HG03045 (cell line): ENCODE data around the gene NRG2.

ENCODE experiments used
- ATAC-seq: cut with Tn5 transposase; IDR thresholded peaks from one replicate; pipeline ENCODE4 v1.9.1; 2021; ENCODE audit warnings: mild to moderate bottlenecking, moderate library complexity; ENCODE audit not compliant: unreplicated experiment

NRG2 gene

DNA sequence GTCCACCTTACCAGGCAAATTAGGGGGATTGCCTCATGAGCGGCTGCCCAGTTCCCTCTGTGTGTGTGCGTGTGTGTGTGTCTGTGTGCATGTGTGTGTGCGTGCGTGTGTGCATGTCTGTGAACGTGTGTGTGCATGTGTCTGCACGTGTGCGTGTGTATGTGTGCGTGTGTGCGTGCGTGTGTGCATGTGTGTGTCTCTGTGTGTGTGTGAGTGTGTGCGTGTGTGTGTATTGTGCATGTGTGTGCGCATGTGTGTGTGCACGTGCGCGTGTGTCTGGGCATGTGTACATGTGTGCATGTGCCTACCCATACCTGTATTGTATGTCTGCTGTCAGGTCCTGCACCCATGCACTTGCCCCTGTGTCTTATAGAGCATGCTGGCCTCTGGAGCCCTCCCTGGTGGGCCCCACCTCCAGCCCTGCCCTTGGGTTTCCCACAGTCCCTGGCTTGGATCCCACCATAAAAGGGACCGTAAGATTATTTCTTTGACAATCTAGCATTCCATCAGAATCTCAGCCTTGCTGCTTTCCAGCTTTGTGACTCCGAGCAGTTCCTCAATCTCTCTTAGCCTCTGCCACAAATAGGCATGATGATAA lies 238.2 kb downstream of the NRG2 start:
- no peak for ATAC-seq

DNA sequence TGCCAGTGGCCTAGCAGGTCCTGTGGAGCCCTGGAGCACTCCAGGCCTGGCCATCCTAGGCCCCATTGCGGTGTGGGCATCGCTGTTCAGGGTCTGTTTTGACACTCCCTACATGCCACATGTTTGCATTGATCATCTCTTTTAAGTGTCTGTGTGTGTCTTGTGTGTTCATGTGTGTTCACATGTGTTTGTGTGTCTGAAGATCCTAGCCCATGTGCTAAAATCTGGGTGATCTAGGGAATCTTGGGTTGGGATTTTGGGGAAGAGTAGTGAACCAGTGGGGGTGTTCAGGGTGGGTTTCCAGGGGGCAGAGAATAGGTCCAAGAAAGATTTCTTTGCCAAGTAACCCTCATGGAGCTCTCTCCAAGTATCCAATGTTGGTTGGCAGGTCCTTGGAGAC lies 239.1 kb downstream of the NRG2 start:
- no peak for ATAC-seq

DNA sequence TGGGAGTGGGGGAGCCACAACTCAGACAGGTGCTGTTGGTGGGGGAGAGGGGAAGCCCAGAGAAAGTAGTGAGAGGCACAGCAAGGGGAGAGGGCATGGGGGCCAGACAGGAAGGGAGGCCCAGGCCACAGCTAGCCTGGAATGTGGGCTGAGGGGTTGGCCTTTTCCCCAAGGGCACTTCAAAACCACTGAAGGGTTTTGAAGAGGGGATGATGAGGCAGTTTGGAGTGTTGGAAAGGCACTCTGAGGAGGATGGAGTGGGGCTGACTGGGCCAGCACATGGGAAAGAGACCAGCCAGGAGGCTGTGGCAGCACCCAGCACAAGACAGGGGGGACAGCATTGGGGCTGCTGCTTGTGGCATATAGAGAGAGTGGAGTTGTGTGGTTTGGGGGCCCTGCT lies 243.7 kb downstream of the NRG2 start:
- ATAC-seq, result no peak

GRCh38 chr5:139798883-139799282 lies 244.2 kb downstream of the NRG2 start:
- no peak for ATAC-seq

GRCh38 chr5:139797856-139798510 lies 245.1 kb downstream of the NRG2 start:
- ATAC-seq, result no peak

- ATAC-seq, result no peak
These were observed 245.8 kb downstream of the NRG2 start for GRCh38 chr5:139797335-139797734.
